K562 (cell line): Measurements from ENCODE around the gene CPHXL2. TPM values are rescaled to one million over a fixed set of nuclear protein-coding genes. Genes with fewer than 3 reads are reported as not detected.
A peak's percentile ranks its signal among the peaks of the same experiment; 100 is the strongest.

Experiments used
- ARID3A ChIP-seq: IDR thresholded peaks from 2 replicates; pipeline ENCODE4 v1.6.1; 2012; ENCODE audit warnings: low read depth, low read length, improper control_type of control experiment, borderline replicate concordance
- BMI1 ChIP-seq: fragments of 150-350 bp; IDR thresholded peaks from 2 replicates; pipeline ENCODE4 v1.6.1; 2014; ENCODE audit warnings: low read length
- CBX8 ChIP-seq: fragments of 200-600 bp; sonication (generic); IDR thresholded peaks from 2 replicates; pipeline ENCODE4 v1.6.1; 2012; ENCODE audit warnings: borderline replicate concordance, mixed run types, low read depth, mild to moderate bottlenecking, moderate library complexity, mixed read lengths, low read length, control low read depth, inconsistent platforms; ENCODE audit not compliant: poor library complexity, severe bottlenecking; ENCODE audit errors: extremely low read depth
- CHCHD3 ChIP-seq: fragments of 250-450 bp; sonication (Bioruptor Pico); IDR thresholded peaks from 2 replicates; pipeline ENCODE4 v2.1.2; 2022; ENCODE audit warnings: mild to moderate bottlenecking
- CREM ChIP-seq: IDR thresholded peaks from 2 replicates; pipeline ENCODE4 v1.6.1; 2014; ENCODE audit warnings: antibody characterized with exemption, low read depth
- DACH1 ChIP-seq: fragments of 450-650 bp; IDR thresholded peaks from 2 replicates; pipeline ENCODE4 v1.6.1; 2018; ENCODE audit not compliant: partially characterized antibody
- E2F3 ChIP-seq: fragments of 250-450 bp; sonication (Bioruptor Pico); IDR thresholded peaks from 2 replicates; pipeline ENCODE4 v1.4.0; 2020; ENCODE audit warnings: mild to moderate bottlenecking
- FOS ChIP-seq: IDR thresholded peaks from 3 replicates; pipeline ENCODE4 v1.6.1; 2011; ENCODE audit not compliant: insufficient read length; ENCODE audit errors: extremely low read depth
- FOXK2 ChIP-seq, 2 experiments: fragments of 450-650 bp; IDR thresholded peaks in 1 of 2; conservative IDR thresholded peaks in 1 of 2; 2 replicates each; pipeline ENCODE4 v1.6.1; 2016; ENCODE audit warnings: low read depth in 2 of 2, mild to moderate bottlenecking in 1 of 2
- GATAD2B ChIP-seq: fragments of 450-650 bp; IDR thresholded peaks from 2 replicates; pipeline ENCODE4 v1.6.1; 2017; ENCODE audit warnings: mild to moderate bottlenecking, borderline replicate concordance
- HDAC3 ChIP-seq: fragments of 450-650 bp; IDR thresholded peaks from 2 replicates; pipeline ENCODE4 v1.6.1; 2018; ENCODE audit warnings: borderline replicate concordance, mild to moderate bottlenecking, moderate library complexity; ENCODE audit not compliant: partially characterized antibody
- HMBOX1 ChIP-seq: sonication (generic); IDR thresholded peaks from 2 replicates; pipeline ENCODE4 v1.6.1; 2016
- KLF6 ChIP-seq: fragments of 250-450 bp; sonication (Bioruptor Pico); IDR thresholded peaks from 2 replicates; pipeline ENCODE4 v1.4.0; 2020; ENCODE audit warnings: mild to moderate bottlenecking, moderate library complexity, borderline replicate concordance
- MTA3 ChIP-seq: fragments of 450-650 bp; formaldehyde crosslinking; IDR thresholded peaks from 2 replicates; pipeline ENCODE4 v1.6.1; 2017; ENCODE audit warnings: mild to moderate bottlenecking, borderline replicate concordance
- NCOA4 ChIP-seq: fragments of 450-650 bp; IDR thresholded peaks from 2 replicates; pipeline ENCODE4 v1.6.1; 2018; ENCODE audit warnings: mild to moderate bottlenecking; ENCODE audit not compliant: partially characterized antibody
- SAP30 ChIP-seq: fragments of 200-600 bp; sonication (generic); IDR thresholded peaks from 2 replicates; pipeline ENCODE4 v1.6.1; 2012; ENCODE audit warnings: borderline replicate concordance, low read depth, mild to moderate bottlenecking, moderate library complexity, low read length, control low read depth, inconsistent platforms; ENCODE audit not compliant: insufficient read depth, poor library complexity, severe bottlenecking
- SLC30A9 ChIP-seq: fragments of 250-450 bp; sonication (Bioruptor Pico); IDR thresholded peaks from 2 replicates; pipeline ENCODE4 v1.8.0; 2022; ENCODE audit warnings: mild to moderate bottlenecking, moderate library complexity
- SMARCB1 ChIP-seq: IDR thresholded peaks from 2 replicates; pipeline ENCODE4 v1.6.1; 2011; ENCODE audit warnings: improper control_type of control experiment, low read depth; ENCODE audit not compliant: insufficient read length
- TARDBP ChIP-seq: fragments of 450-650 bp; IDR thresholded peaks from 2 replicates; pipeline ENCODE4 v1.6.1; 2016
- TBL1XR1 ChIP-seq, 2 experiments: IDR thresholded peaks; 2 replicates each; pipeline ENCODE4 v1.6.1; 2012; ENCODE audit warnings: improper control_type of control experiment in 2 of 2, low read length in 2 of 2, mild to moderate bottlenecking in 1 of 2
- TCF3 ChIP-seq: sonication (generic); formaldehyde crosslinking; IDR thresholded peaks from 2 replicates; pipeline ENCODE4 v1.4.0; 2020; ENCODE audit warnings: mild to moderate bottlenecking, missing genetic modification reagents
- WHSC1 ChIP-seq: IDR thresholded peaks from one replicate; pipeline ENCODE4 v1.6.1; 2012; ENCODE audit warnings: low read length, control low read depth, inconsistent platforms
- YY1 ChIP-seq, 3 experiments: IDR thresholded peaks; 2 replicates each; pipeline ENCODE4 v1.6.1; 2011; ENCODE audit warnings: low read length in 2 of 3, mild to moderate bottlenecking in 2 of 3, moderate library complexity in 2 of 3, borderline replicate concordance in 1 of 3, control low read depth in 1 of 3, low read depth in 1 of 3; ENCODE audit not compliant: insufficient read depth in 3 of 3, insufficient replicate concordance in 2 of 3, control insufficient read depth in 1 of 3, insufficient read length in 1 of 3; ENCODE audit errors: extremely low read depth in 1 of 3
- ZNF232 ChIP-seq: sonication (generic); formaldehyde crosslinking; IDR thresholded peaks from 2 replicates; pipeline ENCODE4 v1.8.0; 2022; ENCODE audit warnings: mild to moderate bottlenecking, missing genetic modification reagents
- ZNF24 ChIP-seq: fragments of 450-650 bp; IDR thresholded peaks from 2 replicates; pipeline ENCODE4 v1.6.1; 2016
- polyA plus RNA-seq, 8 experiments: library from polyadenylated mRNA; depleted of rRNA in 4 of 8; stranded (reverse) in 5 of 8; unstranded in 3 of 8; fragments of >200 nt; fragmentation: Nextera tagmentation in 2 of 8; fragmentation: Illumina TruSeq in 1 of 8; extraction: Ambion mirVana in 2 of 8; extraction: Trizol in 1 of 8; gene quantifications; 2 replicates each; pipeline versions ENCODE4 v1.2.1 to v1.2.3, GENCODE V29; 2011 to 2014; ENCODE audit warnings: inconsistent platforms in 1 of 8, missing spikeins in 1 of 8
- total RNA-seq, 7 experiments: library from RNA; depleted of rRNA in 6 of 7; stranded (reverse); fragments of >200 nt in 6 of 7; fragmentation: Illumina TruSeq in 2 of 7; extraction: Trizol in 2 of 7; gene quantifications; 2 replicates each; pipeline versions ENCODE4 v1.2.1 to v1.2.3, GENCODE V29; 2011 to 2021; ENCODE audit warnings: low replicate concordance in 1 of 7
- TF ChIP-seq, protein P1 (sequence below): fragments of 250-450 bp; sonication (Bioruptor Pico); IDR thresholded peaks from 2 replicates; pipeline ENCODE4 v1.4.0; 2020
- TF ChIP-seq, protein P2 (sequence below): fragments of 250-450 bp; sonication (Bioruptor Pico); IDR thresholded peaks from 2 replicates; pipeline ENCODE4 v1.8.0; 2021; ENCODE audit warnings: moderate library complexity, mild to moderate bottlenecking, inconsistent platforms

CPHXL2 gene
- total and polyA plus RNA-seq, 9 of the 15 experiments (the other 6 are each of a cell fraction or from before 2014, with no cell fraction given) = not detected

DNA sequence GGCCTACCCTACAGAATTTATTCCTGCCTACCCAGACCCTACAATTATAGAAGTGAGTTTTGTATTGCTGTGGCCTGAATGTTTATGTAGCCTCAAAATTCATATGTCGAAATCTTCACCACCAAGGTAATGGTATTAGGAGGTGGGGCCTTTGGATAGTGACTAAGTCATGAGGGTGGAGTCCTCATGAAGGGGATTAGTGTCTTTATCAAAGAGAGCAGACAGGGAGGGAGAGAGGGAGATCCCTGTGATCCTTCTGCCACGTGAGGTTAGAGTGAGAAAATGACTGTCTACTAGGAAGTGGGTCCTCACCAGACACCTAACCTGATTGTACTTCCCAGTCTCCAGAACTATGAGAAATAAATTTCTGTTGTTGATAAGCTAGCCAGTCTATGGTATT lies 25.4 kb upstream of the CPHXL2 start (continued):
- TF ChIP-seq, protein P1, sequence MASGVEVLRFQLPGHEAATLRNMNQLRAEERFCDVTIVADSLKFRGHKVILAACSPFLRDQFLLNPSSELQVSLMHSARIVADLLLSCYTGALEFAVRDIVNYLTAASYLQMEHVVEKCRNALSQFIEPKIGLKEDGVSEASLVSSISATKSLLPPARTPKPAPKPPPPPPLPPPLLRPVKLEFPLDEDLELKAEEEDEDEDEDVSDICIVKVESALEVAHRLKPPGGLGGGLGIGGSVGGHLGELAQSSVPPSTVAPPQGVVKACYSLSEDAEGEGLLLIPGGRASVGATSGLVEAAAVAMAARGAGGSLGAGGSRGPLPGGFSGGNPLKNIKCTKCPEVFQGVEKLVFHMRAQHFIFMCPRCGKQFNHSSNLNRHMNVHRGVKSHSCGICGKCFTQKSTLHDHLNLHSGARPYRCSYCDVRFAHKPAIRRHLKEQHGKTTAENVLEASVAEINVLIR = no peak
- no peak for TF ChIP-seq CHCHD3 (CRISPR knock-in tag)
- TF ChIP-seq MTA3 = no peak
- TF ChIP-seq BMI1 = no peak
- TF ChIP-seq HDAC3 = peak; percentile 52
- no peak for TF ChIP-seq ZNF24
- no peak for TF ChIP-seq KLF6 (CRISPR knock-in tag)
- no peak for TF ChIP-seq NCOA4
- peak; percentile 55 for TF ChIP-seq DACH1
- TF ChIP-seq YY1 (IDR thresholded peaks at IDR 0.05; ENCODE audit: borderline replicate concordance in 1 of 3, control insufficient read depth in 1 of 3, extremely low read depth in 1 of 3, insufficient read depth in 3 of 3, insufficient read length in 1 of 3, insufficient replicate concordance in 2 of 3, low read depth in 1 of 3, low read length in 2 of 3) = peak in 1 of 3 experiments; percentile 17
- no peak for TF ChIP-seq SAP30
- TF ChIP-seq ARID3A = 0 out of 2 replicates have a peak, but pooled peaks have one; percentile 68
- peak in 1 of 2 experiments; percentile 26; a peak in 1 of 4 replicates for TF ChIP-seq FOXK2 (conservative IDR thresholded peaks at IDR 0.05 in 1 of 2, IDR thresholded peaks at IDR 0.05 in 1 of 2; ENCODE audit: low read depth in 2 of 2)
- TF ChIP-seq SLC30A9 = no peak
- no peak for TF ChIP-seq E2F3
- TF ChIP-seq FOS = no peak
- TF ChIP-seq CBX8 = no peak
- peak; percentile 57 for TF ChIP-seq CREM
- TF ChIP-seq WHSC1 = no peak
- no peak for TF ChIP-seq ZNF232
- no peak for TF ChIP-seq GATAD2B
- no peak for TF ChIP-seq SMARCB1
- TF ChIP-seq HMBOX1 = peak; percentile 85
- peak; percentile 24 to 70; a peak in 2 of 4 replicates for TF ChIP-seq TBL1XR1 (IDR thresholded peaks at IDR 0.05; ENCODE audit: low read length in 2 of 2)
- TF ChIP-seq TCF3 (CRISPR knock-in tag) = peak; percentile 86
- TF ChIP-seq, protein P2, sequence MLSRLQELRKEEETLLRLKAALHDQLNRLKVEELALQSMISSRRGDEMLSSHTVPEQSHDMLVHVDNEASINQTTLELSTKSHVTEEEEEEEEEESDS (CRISPR knock-in tag) = no peak
- no peak for TF ChIP-seq TARDBP
